Inflammatory macrophage treated with lipopolysaccharide for 1 hour (primary cell): ENCODE data around the gene PIK3AP1.
"Not testable (repeated sequence)": the region's sequence is repeated elsewhere in the genome, so short reads cannot be mapped to it uniquely, and the experiment has no call there.

ENCODE experiments used
- DNase-seq, 2 donors: peaks; one replicate each; pipeline ENCODE4 v3.0.0-alpha.2; 2020 to 2022

PIK3AP1 gene

GRCh38 chr10:96695975-96696634 lies 24.2 kb downstream of the PIK3AP1 start:
- DNase-seq, result no peak

- peak; percentile 81 to 84 for DNase-seq
Observed at GRCh38 chr10:96695366-96695765, 24.9 kb downstream of the PIK3AP1 start.

- DNase-seq, result no peak
Observed at GRCh38 chr10:96693431-96693830, 26.9 kb downstream of the PIK3AP1 start.

DNA sequence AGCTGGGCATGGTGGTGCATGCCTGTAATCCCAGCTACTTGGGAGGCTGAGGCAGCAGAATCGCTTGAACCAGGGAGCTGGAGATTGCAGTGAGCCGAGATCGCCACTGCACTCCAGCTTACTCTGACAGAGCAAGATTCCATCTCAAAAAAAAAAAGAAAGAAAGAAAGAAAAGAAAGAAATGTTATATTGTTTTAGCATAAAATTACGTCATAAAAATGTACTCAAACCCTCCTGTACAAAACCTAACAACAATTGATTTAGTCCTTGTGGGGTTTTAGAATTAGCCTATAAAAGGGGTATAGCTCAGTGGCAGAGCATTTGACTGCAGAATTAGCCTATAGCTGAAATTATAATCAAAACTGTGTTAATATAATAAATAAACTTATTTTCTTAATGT lies 27.9 kb downstream of the PIK3AP1 start:
- no peak for DNase-seq

- DNase-seq, result no peak
Observed at GRCh38 chr10:96691761-96692160, 28.6 kb downstream of the PIK3AP1 start.

DNA sequence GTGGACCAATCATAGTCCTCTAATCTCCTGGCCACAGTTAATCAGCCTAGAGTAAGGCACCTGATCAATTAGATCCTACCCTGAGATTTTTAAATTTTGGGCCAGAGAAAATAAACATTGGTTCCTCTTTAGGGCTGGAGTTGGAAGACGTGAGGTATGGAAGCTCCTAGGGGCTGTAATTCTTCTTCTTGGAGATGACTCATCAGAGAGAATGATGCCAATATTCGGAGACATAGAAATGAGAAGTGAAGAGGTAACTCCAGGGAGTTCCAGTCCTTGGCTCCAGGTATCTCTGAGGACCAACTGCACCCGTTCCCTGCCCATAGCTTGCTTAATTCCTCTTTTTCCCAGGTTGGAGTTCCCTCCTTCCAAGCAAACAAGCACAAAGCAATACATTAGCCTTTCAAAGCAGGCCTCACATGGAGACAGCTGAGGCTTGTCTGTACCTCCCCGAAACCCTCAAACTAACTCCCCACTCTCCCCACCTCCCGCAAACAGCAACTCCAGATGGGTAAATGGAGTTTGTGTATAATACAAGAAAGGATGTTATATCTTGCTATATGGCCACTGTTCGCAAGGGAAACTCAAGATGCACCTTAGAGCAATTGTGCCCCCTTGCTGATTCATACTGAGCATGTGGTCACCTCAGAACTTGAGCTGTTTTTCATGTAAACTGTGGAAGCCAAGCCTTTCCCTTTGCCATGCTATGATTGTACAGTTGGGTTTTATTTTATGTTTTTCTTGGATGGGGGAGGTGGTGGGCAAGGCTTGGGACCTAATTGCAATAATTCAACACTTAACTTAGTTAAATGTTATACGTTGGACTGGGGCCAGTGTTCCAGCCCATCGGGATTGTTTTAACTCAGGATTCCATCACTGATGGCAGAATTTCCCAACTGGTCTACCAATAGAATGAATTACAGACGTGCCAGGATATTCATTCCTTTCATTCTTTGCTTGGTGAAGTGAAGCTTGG lies 29.3 kb downstream of the PIK3AP1 start:
- DNase-seq, result peak; percentile 51 to 53

GRCh38 chr10:96688789-96689188 lies 31.5 kb downstream of the PIK3AP1 start:
- DNase-seq, result no peak

- DNase-seq, result peak in 1 of 2 donors; percentile 29
Observed at GRCh38 chr10:96687317-96688012, 32.8 kb downstream of the PIK3AP1 start.

DNA sequence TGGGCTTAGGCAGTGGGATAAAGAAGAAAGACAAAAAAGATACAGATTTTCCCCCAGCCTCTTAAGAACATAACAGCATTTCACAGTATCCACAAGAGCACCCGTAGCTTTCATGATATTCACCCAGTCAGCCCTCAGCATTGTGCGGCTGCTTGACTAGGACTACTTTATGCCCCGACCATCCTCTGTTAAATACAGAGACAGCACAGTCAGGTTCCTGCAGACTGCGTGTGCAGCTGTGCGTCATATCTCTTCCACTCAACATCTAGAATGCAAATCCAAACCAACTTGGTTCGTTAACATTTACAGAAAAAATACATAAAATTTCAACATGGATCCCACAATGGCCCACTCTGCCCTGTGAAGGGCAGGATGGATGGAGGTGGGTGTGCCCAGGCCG lies 33.8 kb downstream of the PIK3AP1 start:
- DNase-seq, result no peak

DNA sequence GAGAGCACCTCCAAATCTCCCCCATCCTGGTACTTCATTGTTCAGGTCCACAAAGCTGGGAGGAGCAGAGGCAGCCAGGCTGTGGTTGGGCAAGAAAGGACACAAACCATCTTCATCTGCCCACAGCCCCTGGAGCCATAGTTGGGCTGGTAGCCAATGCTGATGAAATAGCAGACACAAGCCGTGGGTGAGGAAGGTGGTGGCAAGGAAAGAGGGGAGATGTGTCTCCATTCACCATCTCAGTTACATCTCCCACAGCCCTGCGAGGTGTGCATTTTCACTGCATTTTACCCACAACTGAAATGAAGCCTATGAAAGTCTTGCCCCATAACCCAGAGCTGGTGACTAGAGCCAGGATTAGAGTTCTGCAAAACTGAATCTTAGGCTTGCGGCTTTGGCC lies 35.0 kb downstream of the PIK3AP1 start:
- DNase-seq, result peak; percentile 62 to 69

GRCh38 chr10:96684826-96685225 lies 35.5 kb downstream of the PIK3AP1 start:
- no peak for DNase-seq

DNA sequence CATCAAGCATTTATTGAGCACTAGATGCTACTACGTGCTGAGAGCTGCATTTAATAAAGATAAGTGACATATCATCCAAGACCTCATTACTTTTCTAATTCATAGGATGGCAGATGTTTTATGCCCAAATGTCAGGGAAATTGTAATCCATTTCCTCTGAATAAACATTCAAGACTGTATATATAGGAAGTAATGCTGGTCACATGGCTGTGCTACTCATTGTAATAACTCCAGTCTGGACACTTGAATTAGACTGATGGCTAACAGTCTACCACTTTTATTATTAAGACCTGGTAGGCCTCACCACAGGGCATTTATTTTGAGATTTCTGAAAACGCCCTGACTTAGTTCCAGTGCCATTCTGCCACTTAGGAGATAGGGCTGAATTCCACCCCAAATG lies 36.6 kb downstream of the PIK3AP1 start:
- no peak for DNase-seq

DNA sequence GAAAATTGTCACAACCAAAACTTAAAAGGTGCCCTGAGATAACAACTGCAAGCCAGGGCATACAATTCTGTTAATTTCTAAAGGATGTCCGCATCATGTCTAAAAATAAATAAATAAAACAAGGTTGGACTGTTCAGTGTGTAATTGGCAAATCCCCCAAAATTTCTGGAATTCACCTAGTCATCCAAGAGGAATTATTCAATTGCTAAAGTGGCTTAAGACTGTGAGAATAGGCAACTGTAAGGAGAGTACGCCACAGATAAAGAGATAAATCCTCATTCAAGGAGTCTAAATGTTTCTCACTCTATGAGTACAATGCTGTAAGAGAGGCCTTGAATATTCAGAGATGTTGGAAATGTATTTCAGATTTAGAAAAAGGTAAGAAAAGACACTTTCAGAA lies 37.2 kb downstream of the PIK3AP1 start:
- DNase-seq, result no peak

DNA sequence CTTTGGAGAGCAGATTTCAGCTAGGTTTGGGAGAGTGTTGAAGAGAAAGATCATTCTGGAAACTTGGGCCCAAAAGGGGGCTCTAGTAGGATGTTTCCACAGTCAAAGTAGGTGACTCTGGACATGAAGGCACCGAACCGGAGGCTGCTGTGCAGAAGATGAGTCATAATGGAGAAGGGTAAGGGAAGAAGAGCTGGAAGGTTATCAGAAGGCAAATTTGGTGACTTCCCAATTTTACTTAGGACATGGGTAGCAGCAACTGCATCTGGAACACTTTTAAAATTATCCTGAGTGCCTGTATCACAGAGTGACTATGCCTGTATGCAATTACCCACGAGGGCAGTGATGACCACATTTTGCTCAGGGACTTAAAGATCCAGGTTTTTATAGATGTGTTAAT lies 38.8 kb downstream of the PIK3AP1 start:
- peak in 1 of 2 donors; percentile 49 for DNase-seq

GRCh38 chr10:96680463-96680862 lies 39.9 kb downstream of the PIK3AP1 start:
- not testable (repeated sequence) for DNase-seq

- no peak for DNase-seq
Observed at GRCh38 chr10:96678725-96679124, 41.6 kb downstream of the PIK3AP1 start.

- no peak for DNase-seq
Observed at GRCh38 chr10:96676272-96677112, 43.8 kb downstream of the PIK3AP1 start.

- no peak for DNase-seq
Observed at GRCh38 chr10:96675846-96676245, 44.5 kb downstream of the PIK3AP1 start.

DNA sequence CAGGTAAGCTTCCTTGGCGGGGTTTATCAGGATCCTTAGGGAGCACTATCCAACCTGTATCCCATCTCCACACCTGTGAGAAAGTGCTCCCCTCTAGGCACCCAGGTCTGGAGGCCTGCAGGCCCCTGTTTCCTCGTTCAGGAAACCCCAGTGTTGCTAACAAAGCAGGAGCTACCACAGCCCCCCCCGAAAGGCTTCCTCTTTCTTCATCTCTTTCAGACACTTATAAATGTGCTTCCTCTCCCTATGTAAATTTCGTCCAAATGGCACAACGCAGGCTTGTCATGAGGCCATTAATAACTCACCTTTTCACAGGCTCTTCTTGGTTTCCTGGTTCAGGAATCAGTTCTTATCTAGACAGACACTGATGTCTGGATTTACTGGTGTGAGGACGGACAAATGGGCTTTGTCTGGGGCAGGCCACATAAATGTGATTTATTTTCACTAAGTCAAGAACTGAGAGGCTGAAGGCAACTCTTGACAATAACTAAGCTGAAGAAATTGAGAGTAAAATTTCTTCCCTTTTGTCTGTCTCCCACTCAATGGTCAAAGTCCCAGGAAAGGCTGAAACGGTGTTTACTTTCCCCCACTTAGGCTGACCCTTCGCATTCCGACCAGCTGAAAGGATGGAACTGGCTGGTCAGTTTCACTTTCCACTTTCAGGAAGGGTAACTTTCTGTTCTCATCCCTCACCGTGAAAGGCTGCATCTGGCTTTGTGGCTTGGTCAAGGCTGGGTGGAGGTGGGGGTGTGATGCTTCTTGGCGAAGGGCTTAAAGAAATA lies 46.8 kb downstream of the PIK3AP1 start:
- DNase-seq, result peak; percentile 94 to 95

GRCh38 chr10:96672481-96673175 lies 47.7 kb downstream of the PIK3AP1 start:
- DNase-seq, result no peak
